Placental pericyte (primary cell): ENCODE data around the gene ZBTB24. TPM values are rescaled to one million over a fixed set of nuclear protein-coding genes. Genes with fewer than 3 reads are reported as not detected.

Experiments used
- total RNA-seq: library from RNA; depleted of rRNA; stranded (reverse); fragments of >200 nt; gene quantifications from 2 replicates; pipeline ENCODE4 v1.2.3, GENCODE V29; 2012

ZBTB24 gene
- total RNA-seq, result 5.5 and 9.9 TPM in 2 replicates

GRCh38 chr6:109482905-109483734 lies at the start of gene ZBTB24:
TSS of gene ZBTB24 (minus strand) at chr6:109483219. CDS start at chr6:109482026, 1,193 bp downstream.

GRCh38 chr6:109455437-109456110 lies 27.4 kb downstream of the ZBTB24 start, which contains the start of gene MICAL1:
TSS of gene MICAL1 (minus strand) at chr6:109455772. CDS start at chr6:109454196, 1,576 bp downstream.

GRCh38 chr6:109440331-109441068 lies 42.5 kb downstream of the ZBTB24 start, which contains the start of the genes PPIL6 and SMPD2:
TSS of gene PPIL6 (minus strand) at chr6:109440628. CDS start at chr6:109440590, 38 bp downstream.
TSS of gene SMPD2 (plus strand) at chr6:109440724. CDS start at chr6:109441122, 398 bp downstream.

Other genes with a start within 250 kb of the ZBTB24 start
- 169 and 191 TPM in 2 replicates for gene CD164, start 100.8 kb downstream of the ZBTB24 start, total RNA-seq
- 1.8 and 2.6 TPM in 2 replicates for gene PPIL6, start 42.6 kb downstream of the ZBTB24 start, total RNA-seq
- gene SMPD2, start 42.5 kb downstream of the ZBTB24 start, total RNA-seq, result 11.2 and 14.7 TPM in 2 replicates
- 37.4 and 85.2 TPM in 2 replicates for gene MICAL1, start 27.4 kb downstream of the ZBTB24 start, total RNA-seq
- gene AK9, start 208.0 kb upstream of the ZBTB24 start, total RNA-seq, result 2.0 and 5.0 TPM in 2 replicates
- gene FIG4, start 208.1 kb upstream of the ZBTB24 start, total RNA-seq, result 13.1 and 18.6 TPM in 2 replicates